ENCODE data around the gene PRADC1.
"Not testable (repeated sequence)": the region's sequence is repeated elsewhere in the genome, so short reads cannot be mapped to it uniquely, and the experiment has no call there.

Gene PRADC1

GRCh38 chr2:73200281-73200680, 32.8 kb downstream of the PRADC1 start:
- not testable (repeated sequence) for DNase-seq

- no peak for DNase-seq
These were observed 35.5 kb downstream of the PRADC1 start for GRCh38 chr2:73197579-73197978.

- no peak for DNase-seq
These were observed 45.5 kb downstream of the PRADC1 start for GRCh38 chr2:73187549-73187948.

GRCh38 chr2:73185965-73186364, 47.1 kb downstream of the PRADC1 start:
- DNase-seq: no peak

Data from activated naive CD4-positive, alpha-beta T cell treated with Interleukin-2 at 50 U/mL for 16 hours (primary cell).